Calu3 (cell line): ENCODE results near the gene NAPEPLD. TPM values are rescaled to one million over a fixed set of nuclear protein-coding genes. Genes with fewer than 3 reads are reported as not detected.
"Not testable (repeated sequence)": the region's sequence is repeated elsewhere in the genome, so short reads cannot be mapped to it uniquely, and the experiment has no call there.

Experiments
- BruUV-seq: library from RNA; stranded (reverse); fragments of 400-500 nt; replicated peaks from 2 replicates; lab custom pipeline; 2021; lab: Mats Ljungman, UMichigan
- CTCF ChIA-PET: fragments of 300-600 bp; sonication (Branson Sonifier 250); formaldehyde crosslinking; loops from one replicate; lab custom pipeline; 2022; ENCODE audit warnings: antibody characterized with exemption; lab: Charles Lee
- DNase-seq: peaks from one replicate; pipeline ENCODE4 v3.0.0; 2022
- H3K27ac Mint-ChIP-seq: one replicate; pipeline ENCODE4 v1.8.0; 2022; ENCODE audit warnings: mixed read lengths; ENCODE audit not compliant: unreplicated experiment
- H3K27me3 Mint-ChIP-seq: one replicate; pipeline ENCODE4 v1.8.0; 2022; ENCODE audit warnings: mixed read lengths; ENCODE audit not compliant: unreplicated experiment
- H3K36me3 Mint-ChIP-seq: one replicate; pipeline ENCODE4 v1.8.0; 2022; ENCODE audit warnings: mild to moderate bottlenecking, moderate library complexity, mixed read lengths; ENCODE audit not compliant: insufficient read depth, unreplicated experiment
- H3K4me1 Mint-ChIP-seq: one replicate; pipeline ENCODE4 v1.8.0; 2022; ENCODE audit warnings: mild to moderate bottlenecking, low read depth, mixed read lengths; ENCODE audit not compliant: unreplicated experiment
- H3K4me3 Mint-ChIP-seq: one replicate; pipeline ENCODE4 v1.8.0; 2022; ENCODE audit warnings: mild to moderate bottlenecking, low read depth, moderate library complexity, mixed read lengths; ENCODE audit not compliant: unreplicated experiment
- H3K9me3 Mint-ChIP-seq: one replicate; pipeline ENCODE4 v1.8.0; 2022; ENCODE audit warnings: low read depth, mixed read lengths; ENCODE audit not compliant: unreplicated experiment
- CTCF ChIP-seq: fragments of 200-600 bp; IDR thresholded peaks from one replicate; pipeline ENCODE4 v1.8.0; 2022; ENCODE audit warnings: antibody characterized with exemption; ENCODE audit not compliant: unreplicated experiment
- intact Hi-C: fragments of 100-400 bp; cut with micrococcal nuclease; formaldehyde crosslinking; loops from one replicate; pipeline ENCODE4 v1.10.0; 2022; ENCODE audit not compliant: unreplicated experiment
- total RNA-seq: library from RNA; stranded (reverse); gene quantifications from 2 replicates; pipeline ENCODE4 v1.2.3, GENCODE V29; 2022

The NAPEPLD gene
- total RNA-seq, 1 experiment from 2014 or later: 28.6 TPM

- Mint-ChIP-seq H3K36me3 (peaks cover 29% of the 10 kb centered on the region), H3K9me3 (no peaks in the 10 kb centered on the region), H3K4me1 (peaks cover 5% of the 10 kb centered on the region), H3K27ac (no peak overlapping the region), H3K4me3 (no peak overlapping the region), H3K27me3 (no peaks in the 10 kb centered on the region)
- CTCF ChIA-PET: no interaction called here
- intact Hi-C loops: no loop called here
- BruUV-seq: no TSS peak
- no peak for DNase-seq
- TF ChIP-seq CTCF: no peak
These were observed 65.7 kb downstream of the NAPEPLD start for GRCh38 chr7:103083210-103083609.

- no TSS peak for BruUV-seq
- Mint-ChIP-seq H3K4me1 (peaks cover 9% of the 10 kb centered on the region), H3K27ac (no peak overlapping the region)
These were observed 66.4 kb downstream of the NAPEPLD start for GRCh38 chr7:103082497-103082896.

GRCh38 chr7:103080923-103081322 lies 68.0 kb downstream of the NAPEPLD start:
- no peak for TF ChIP-seq CTCF
- Mint-ChIP-seq H3K4me3 (no peak overlapping the region), H3K27ac (no peak overlapping the region), H3K9me3 (no peaks in the 10 kb centered on the region), H3K4me1 (peaks cover 9% of the 10 kb centered on the region), H3K36me3 (peaks cover 35% of the 10 kb centered on the region), H3K27me3 (no peaks in the 10 kb centered on the region)
- intact Hi-C loops: no loop called here
- DNase-seq: no peak
- CTCF ChIA-PET: no interaction called here
- no TSS peak for BruUV-seq

More at GRCh38 chr7:103082497-103082896, 66.4 kb downstream of the NAPEPLD start:
- intact Hi-C loops: no loop called here
- Mint-ChIP-seq H3K4me3 (no peak overlapping the region), H3K9me3 (no peaks in the 10 kb centered on the region), H3K36me3 (peaks cover 35% of the 10 kb centered on the region), H3K27me3 (no peaks in the 10 kb centered on the region)
- no peak for TF ChIP-seq CTCF
- CTCF ChIA-PET: no interaction called here
- no peak for DNase-seq

GRCh38 chr7:103079836-103080235 lies 69.1 kb downstream of the NAPEPLD start:
- DNase-seq: no peak
- H3K27ac Mint-ChIP-seq: no peak overlapping the region
- CTCF ChIA-PET: no interaction called here
- H3K27me3 Mint-ChIP-seq: no peaks in the 10 kb centered on the region
- peaks cover 37% of the 10 kb centered on the region for H3K36me3 Mint-ChIP-seq
- no peak overlapping the region for H3K4me3 Mint-ChIP-seq
- TF ChIP-seq CTCF: no peak
- intact Hi-C loops: loop anchor here (5.0 kb wide), 1 partner anchor 67 kb away; the partner anchor contains the start of gene NAPEPLD
- BruUV-seq: no TSS peak
- H3K4me1 Mint-ChIP-seq: peaks cover 9% of the 10 kb centered on the region
- H3K9me3 Mint-ChIP-seq: no peaks in the 10 kb centered on the region

- peaks cover 22% of the 10 kb centered on the region for H3K4me1 Mint-ChIP-seq
- not testable (repeated sequence) for H3K27me3 Mint-ChIP-seq, H3K9me3 Mint-ChIP-seq, BruUV-seq, H3K27ac Mint-ChIP-seq, H3K4me3 Mint-ChIP-seq, DNase-seq
- intact Hi-C loops: loop anchor here (5.0 kb wide), 1 partner anchor 69 kb away; the partner anchor contains the start of gene NAPEPLD
- CTCF ChIA-PET: interaction anchor here (0.6 kb wide), 2 partner anchors 16 to 600 kb away, joined by 3 to 8 read pairs; partner anchors contain the start of gene POLR2J
- peaks cover 39% of the 10 kb centered on the region for H3K36me3 Mint-ChIP-seq
These were observed 70.7 kb downstream of the NAPEPLD start for GRCh38 chr7:103078226-103078625.
